HG03520 (cell line): ENCODE results near the gene CELF1.

Experiments used
- ATAC-seq: cut with Tn5 transposase; IDR thresholded peaks from one replicate; pipeline ENCODE4 v1.9.1; 2021; ENCODE audit warnings: mild to moderate bottlenecking, moderate library complexity; ENCODE audit not compliant: unreplicated experiment

CELF1 gene

GRCh38 chr11:47511917-47512316, 41.0 kb downstream of the CELF1 start:
- ATAC-seq = no peak

GRCh38 chr11:47510209-47510608, 42.7 kb downstream of the CELF1 start:
- no peak for ATAC-seq

- no peak for ATAC-seq
Observed at GRCh38 chr11:47509077-47509536, 43.8 kb downstream of the CELF1 start.

- ATAC-seq = no peak
Observed at GRCh38 chr11:47508240-47508957, 44.5 kb downstream of the CELF1 start.

GRCh38 chr11:47507563-47508239, 45.2 kb downstream of the CELF1 start:
- no peak for ATAC-seq

- ATAC-seq = no peak
Observed at GRCh38 chr11:47506795-47507562, 46.0 kb downstream of the CELF1 start.

- ATAC-seq = no peak
Observed at GRCh38 chr11:47506373-47506772, 46.6 kb downstream of the CELF1 start.

- no peak for ATAC-seq
Observed at GRCh38 chr11:47504910-47505309, 48.0 kb downstream of the CELF1 start.

GRCh38 chr11:47503227-47503626, 49.7 kb downstream of the CELF1 start:
- no peak for ATAC-seq

- no peak for ATAC-seq
Observed at GRCh38 chr11:47502767-47503166, 50.2 kb downstream of the CELF1 start.

- ATAC-seq = no peak
Observed at GRCh38 chr11:47501101-47501500, 51.8 kb downstream of the CELF1 start.

GRCh38 chr11:47500121-47500520, 52.8 kb downstream of the CELF1 start:
- ATAC-seq = no peak

- no peak for ATAC-seq
Observed at GRCh38 chr11:47499614-47500013, 53.3 kb downstream of the CELF1 start.

GRCh38 chr11:47499161-47499560, 53.8 kb downstream of the CELF1 start:
- ATAC-seq = no peak

GRCh38 chr11:47498584-47499152, 54.3 kb downstream of the CELF1 start:
- no peak for ATAC-seq

GRCh38 chr11:47498149-47498548, 54.8 kb downstream of the CELF1 start:
- no peak for ATAC-seq

- no peak for ATAC-seq
Observed at GRCh38 chr11:47496808-47497207, 56.1 kb downstream of the CELF1 start.

GRCh38 chr11:47495856-47496217, 57.1 kb downstream of the CELF1 start:
- no peak for ATAC-seq

- ATAC-seq = no peak
Observed at GRCh38 chr11:47495011-47495855, 57.7 kb downstream of the CELF1 start.

- ATAC-seq = no peak
Observed at GRCh38 chr11:47489395-47489755, 63.6 kb downstream of the CELF1 start.
